ENCODE measurements around the gene CSMD2. TPM values are rescaled to one million over a fixed set of nuclear protein-coding genes. Genes with fewer than 3 reads are reported as not detected.

CSMD2 gene
- total and polyA plus RNA-seq, 2 of the 8 experiments (the other 6 are each of a cell fraction or from before 2014, with no cell fraction given): 7.0 to 14.7 TPM

DNA sequence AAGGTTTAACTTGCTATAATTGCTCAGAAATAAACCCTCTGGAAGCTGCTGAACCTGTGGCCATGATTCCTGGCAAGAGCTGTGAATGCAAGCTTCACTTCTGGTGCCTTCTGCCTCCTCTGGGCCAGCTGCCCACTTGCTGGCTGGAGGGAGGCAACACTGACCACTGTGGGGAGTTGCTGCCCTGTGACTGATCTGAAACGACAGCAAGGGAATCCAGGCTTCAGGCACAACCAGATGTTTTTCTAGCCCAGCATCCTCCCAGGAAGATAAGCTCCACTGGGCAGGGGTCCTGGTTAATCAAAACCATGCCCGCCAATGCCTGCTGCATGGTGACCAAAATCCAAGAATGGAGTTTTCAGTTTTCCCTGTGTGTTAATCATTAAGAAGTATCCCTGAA is 481.1 kb downstream of the CSMD2 start:
- Histone ChIP-seq H3K9me3 (ENCODE audit: insufficient read depth in 2 of 2, low read depth in 1 of 2, low read length in 1 of 2) (no peaks in the 10 kb centered on the region), H4K5ac (ENCODE audit: insufficient read length, low read depth, low read length) (no peak overlapping the region), H2BK20ac (ENCODE audit: low read length) (no peak overlapping the region), H3K27ac (ENCODE audit: low read depth, low read length) (no peak overlapping the region), H3K23ac (ENCODE audit: insufficient read length) (no peak overlapping the region), H3K4me3 (ENCODE audit: extremely low read depth in 1 of 4, insufficient read depth in 2 of 4, low read depth in 3 of 4, low read length in 4 of 4) (no peak overlapping the region), H3K9ac (replicated peaks in 1 of 4; ENCODE audit: extremely low read depth in 1 of 4, low read depth in 3 of 4, low read length in 3 of 4) (no peak overlapping the region), H4K8ac (ENCODE audit: extremely low read depth, insufficient read depth, low read length) (no peak overlapping the region), H2AFZ (ENCODE audit: low read length) (no peak overlapping the region), H2BK5ac (ENCODE audit: low read depth, low read length) (no peak overlapping the region), H3K14ac (ENCODE audit: insufficient read length) (no peak overlapping the region), H3K4me1 (replicated peaks in 1 of 4; ENCODE audit: control insufficient read depth in 3 of 4, insufficient read depth in 4 of 4, low read length in 3 of 4) (no peaks in the 10 kb centered on the region), H3K36me3 (ENCODE audit: control insufficient read depth in 2 of 4, insufficient read depth in 4 of 4, low read length in 3 of 4) (no peaks in the 10 kb centered on the region; a peak in 1 of 8 replicates), H3K79me1 (ENCODE audit: low read depth, low read length) (no peaks in the 10 kb centered on the region), H2AK5ac (ENCODE audit: low read depth, low read length) (no peak overlapping the region), H3K4ac (replicated peaks; ENCODE audit: insufficient read length, low read depth, low read length) (no peak overlapping the region), H3K27me3 (replicated peaks in 1 of 4; ENCODE audit: control insufficient read depth in 3 of 4, extremely low read depth in 1 of 4, insufficient read depth in 3 of 4, low read length in 3 of 4) (no peaks in the 10 kb centered on the region), H3K56ac (replicated peaks; ENCODE audit: insufficient read length, low read depth, low read length) (no peak overlapping the region), H4K91ac (replicated peaks; ENCODE audit: insufficient read length, low read length) (no peak overlapping the region), H4K20me1 (replicated peaks in 1 of 2; ENCODE audit: control insufficient read depth in 1 of 2, insufficient read depth in 2 of 2, low read length in 2 of 2) (peaks cover 0 to 2% of the 10 kb centered on the region in 2 experiments), H3K18ac (ENCODE audit: extremely low read depth, low read length) (no peak overlapping the region), H2BK12ac (ENCODE audit: low read depth, low read length) (no peak overlapping the region), H3K23me2 (ENCODE audit: low read depth, low read length) (no peaks in the 10 kb centered on the region), H3K4me2 (ENCODE audit: insufficient read depth in 1 of 2, low read depth in 2 of 2, low read length in 2 of 2) (no peak overlapping the region), H3K79me2 (ENCODE audit: control insufficient read depth in 1 of 2, insufficient read depth in 2 of 2, low read length in 2 of 2) (no peaks in the 10 kb centered on the region), H2BK15ac (ENCODE audit: low read length) (no peak overlapping the region), H2BK120ac (replicated peaks; ENCODE audit: low read depth, low read length) (no peak overlapping the region)
- FAIRE-seq (no peak), DNase-seq (ENCODE audit: low read depth in 1 of 2, low spot score in 2 of 2) (no peak)
- ChIA-PET POLR2A (ENCODE audit: partially characterized antibody) (interaction anchor here (1.1 kb wide), 1 partner anchor 118 kb away, joined by 3 read pairs; no protein-coding TSS in a partner anchor), CTCF (ENCODE audit: partially characterized antibody) (interaction anchor here (1.0 to 1.6 kb wide), 4 partner anchors 13 to 45 kb away, joined by 3 to 5 read pairs (median 4); no protein-coding TSS in a partner anchor)
- 0 out of 4 replicates have a peak, but pooled peaks of 1 of the 2 experiments have one; percentile 2 for TF ChIP-seq RAD21 (IDR thresholded peaks at IDR 0.05 in 1 of 2, conservative IDR thresholded peaks at IDR 0.05 in 1 of 2; ENCODE audit: low read depth in 2 of 2, low read length in 2 of 2)
- TF ChIP-seq, protein P1, sequence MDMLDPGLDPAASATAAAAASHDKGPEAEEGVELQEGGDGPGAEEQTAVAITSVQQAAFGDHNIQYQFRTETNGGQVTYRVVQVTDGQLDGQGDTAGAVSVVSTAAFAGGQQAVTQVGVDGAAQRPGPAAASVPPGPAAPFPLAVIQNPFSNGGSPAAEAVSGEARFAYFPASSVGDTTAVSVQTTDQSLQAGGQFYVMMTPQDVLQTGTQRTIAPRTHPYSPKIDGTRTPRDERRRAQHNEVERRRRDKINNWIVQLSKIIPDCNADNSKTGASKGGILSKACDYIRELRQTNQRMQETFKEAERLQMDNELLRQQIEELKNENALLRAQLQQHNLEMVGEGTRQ (IDR thresholded peaks at IDR 0.05; ENCODE audit: low read length): no peak
- 93% methylated on average over 2 of the region's 2 CpGs; no CpG with 5 or more reads in 1 of the 2 experiments for WGBS, 2 experiments (ENCODE audit: extremely low coverage in 1 of 2, insufficient coverage in 1 of 2, insufficient read length in 1 of 2, insufficient replicate concordance in 2 of 2, low coverage in 1 of 2, low lambda C conversion rate in 2 of 2, missing lambda C conversion rate in 1 of 2)
